Limb (tissue), 2 donors: ENCODE data around the gene PHF12.
"Not testable (repeated sequence)": the region's sequence is repeated elsewhere in the genome, so short reads cannot be mapped to it uniquely, and the experiment has no call there.

Experiments
- DNase-seq, 2 donors: peaks; one replicate each; pipeline ENCODE4 v3.0.0-alpha.2; 2016; ENCODE audit errors: extremely low spot score in 2 of 2

PHF12 gene

DNA sequence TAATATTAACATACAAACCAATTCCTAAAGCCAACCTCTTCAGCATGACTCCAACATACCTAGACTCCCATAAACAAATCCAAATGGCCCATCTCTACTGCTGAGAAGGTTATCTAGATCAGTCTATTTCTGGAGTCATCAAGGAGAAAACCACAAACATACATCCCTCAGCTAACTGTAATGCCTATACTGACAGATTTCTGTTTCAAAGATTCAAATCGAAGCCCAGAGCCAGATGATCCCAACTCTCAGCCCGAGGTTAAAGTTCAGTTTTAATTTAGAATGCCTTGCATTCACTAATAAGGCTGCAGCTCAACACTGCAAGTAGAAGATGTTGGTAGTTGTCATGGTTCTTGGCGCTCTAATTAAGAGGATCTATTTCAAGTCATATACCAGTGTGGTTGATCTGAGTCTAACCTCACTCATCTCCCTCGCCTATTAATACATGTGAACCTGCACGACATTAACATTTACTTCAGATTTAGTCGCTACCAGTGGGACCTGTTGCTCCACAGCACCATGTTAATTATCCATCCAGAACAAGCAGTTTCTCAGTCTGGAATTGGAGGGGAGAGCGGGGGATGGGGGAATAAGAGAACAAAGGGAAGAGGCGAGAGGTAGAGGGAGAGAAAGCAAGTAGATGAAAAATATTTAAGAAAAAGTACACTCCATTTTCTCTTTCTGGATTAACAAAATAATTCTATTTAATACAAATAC lies 15.4 kb downstream of the PHF12 start:
- no peak for DNase-seq

DNA sequence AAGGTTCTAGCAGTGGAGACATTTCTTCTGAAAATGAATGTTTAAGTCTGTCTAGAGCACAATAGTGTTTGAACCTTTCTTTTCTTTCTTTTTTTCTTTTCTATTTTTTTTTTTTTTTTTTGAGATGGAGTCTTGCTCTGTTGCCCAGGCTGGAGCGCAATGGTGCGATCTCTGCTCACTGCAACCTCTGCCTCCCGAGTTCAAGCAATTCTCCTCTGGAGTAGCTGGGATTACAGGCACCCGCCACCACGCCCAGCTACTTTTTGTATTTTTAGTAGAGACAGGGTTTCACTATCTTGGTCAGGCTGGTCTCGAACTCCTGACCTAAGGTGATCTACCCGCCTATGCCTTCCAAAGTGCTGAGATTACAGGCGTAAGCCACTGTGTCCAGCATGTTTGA lies 16.8 kb downstream of the PHF12 start:
- DNase-seq: not testable (repeated sequence)

DNA sequence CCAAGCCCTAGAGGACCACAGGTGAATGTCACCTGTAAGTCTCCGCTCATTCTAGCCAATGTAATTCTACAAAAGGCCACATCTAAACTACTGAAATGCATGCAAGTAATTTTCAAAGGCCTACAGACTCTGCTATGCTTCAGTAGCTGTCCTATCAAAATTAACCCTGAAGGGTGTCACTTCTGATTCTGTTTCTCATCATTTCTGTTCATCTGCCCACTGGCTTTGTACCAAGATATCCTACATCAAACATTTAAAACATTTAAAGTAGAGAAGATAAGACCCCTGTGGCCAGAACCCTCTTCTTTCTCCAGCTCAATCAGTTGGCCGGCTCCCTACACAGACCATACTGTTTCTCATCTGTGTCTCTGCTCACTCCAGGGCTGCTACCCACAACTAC lies 21.5 kb downstream of the PHF12 start:
- DNase-seq: no peak

DNA sequence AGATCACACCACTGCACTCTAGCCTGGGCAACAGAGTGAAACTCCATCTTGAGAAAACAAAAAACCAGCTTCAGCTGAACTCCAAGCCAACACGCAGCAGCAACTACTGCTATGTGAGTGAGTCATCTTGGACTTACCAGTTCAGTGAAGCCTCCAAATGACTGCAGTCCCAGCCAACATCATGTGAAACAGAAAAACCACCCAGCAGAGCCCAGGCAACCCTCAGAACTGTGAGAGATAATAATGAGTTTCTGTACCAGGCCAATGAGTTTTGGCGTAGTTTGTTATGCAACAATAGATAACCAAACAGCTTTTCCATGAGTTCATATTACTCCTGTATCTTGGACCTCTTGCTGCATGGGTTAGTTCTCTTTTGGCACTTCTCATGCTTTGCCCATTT lies 23.3 kb downstream of the PHF12 start:
- DNase-seq: no peak

DNA sequence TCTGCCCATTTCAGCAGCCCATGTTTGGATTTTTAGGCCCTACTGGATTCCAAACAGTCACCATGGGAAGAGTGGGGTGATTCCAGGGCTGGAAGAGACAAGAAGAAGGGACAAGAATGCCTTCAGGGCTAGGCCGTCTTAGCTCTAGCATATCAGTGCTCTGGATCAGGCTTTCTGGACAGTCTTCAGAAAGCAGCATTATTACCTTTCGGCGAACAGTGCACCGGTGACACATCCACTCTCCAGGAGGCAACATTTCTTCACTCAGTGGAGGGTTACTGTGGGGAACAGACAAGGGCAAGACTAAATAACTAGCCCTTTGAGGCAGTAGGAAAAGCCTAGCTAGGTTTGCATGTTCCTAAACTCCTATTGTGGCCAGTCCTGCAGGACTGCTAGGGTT lies 24.5 kb downstream of the PHF12 start:
- DNase-seq: no peak

DNA sequence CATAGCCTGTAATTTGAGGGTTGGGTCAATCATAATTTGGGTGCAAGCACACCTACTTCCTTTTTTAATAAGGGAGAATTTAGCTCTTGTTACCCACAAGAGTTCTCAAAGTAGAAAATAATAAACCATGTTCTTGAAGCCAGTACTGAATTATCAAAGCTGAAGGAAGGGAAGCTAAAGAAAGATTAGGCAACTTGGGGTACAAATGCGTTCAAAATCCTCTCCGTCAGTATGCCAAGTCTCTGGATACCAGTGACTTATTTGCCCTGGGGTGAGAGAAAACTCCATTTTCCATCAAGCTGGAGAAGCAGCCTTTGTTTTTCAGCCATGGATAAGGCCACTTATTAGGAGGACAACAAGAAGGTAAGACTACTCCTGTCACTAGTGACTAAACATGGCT lies 25.0 kb downstream of the PHF12 start:
- no peak for DNase-seq

DNA sequence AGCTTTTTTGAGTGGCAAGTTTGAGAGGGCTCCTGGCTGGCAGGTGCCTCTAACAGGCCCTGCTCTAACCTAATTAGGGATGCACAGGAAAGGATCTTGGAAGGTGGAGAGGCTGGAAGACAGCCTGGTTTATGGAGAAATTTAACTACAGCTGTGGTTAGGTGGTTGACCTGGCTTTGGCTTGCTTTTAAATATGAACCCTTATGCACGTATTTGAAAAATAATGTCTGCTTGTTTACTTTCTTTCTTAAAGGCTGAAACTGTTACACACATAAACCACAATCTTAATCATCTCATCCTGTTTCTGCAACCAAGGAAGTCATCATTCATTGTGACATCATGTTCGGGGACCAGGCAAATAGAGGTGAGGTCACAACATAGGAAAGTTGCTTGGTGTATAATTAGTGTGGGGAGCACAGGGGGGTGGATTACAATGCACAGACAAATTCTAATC lies 25.4 kb downstream of the PHF12 start:
- DNase-seq: no peak

DNA sequence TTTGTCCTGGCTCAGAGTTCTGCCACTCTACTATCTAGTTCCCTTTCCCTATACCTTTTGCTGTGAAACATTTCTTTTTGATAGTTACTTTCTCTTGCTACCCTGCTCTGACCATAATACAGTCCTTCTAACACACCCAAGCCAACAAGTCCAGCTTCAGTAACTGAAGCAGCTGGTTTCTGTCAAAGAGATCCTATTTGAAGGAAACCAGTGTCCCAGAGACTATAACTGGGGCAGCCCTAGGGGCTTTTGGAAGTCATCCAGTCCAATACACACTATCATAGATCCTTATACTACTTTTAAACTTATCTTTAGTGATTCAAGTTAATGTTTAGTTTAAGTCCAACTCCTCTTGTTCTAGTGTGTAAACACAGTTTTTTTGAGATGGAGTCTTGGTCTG lies 31.1 kb downstream of the PHF12 start:
- no peak for DNase-seq

DNA sequence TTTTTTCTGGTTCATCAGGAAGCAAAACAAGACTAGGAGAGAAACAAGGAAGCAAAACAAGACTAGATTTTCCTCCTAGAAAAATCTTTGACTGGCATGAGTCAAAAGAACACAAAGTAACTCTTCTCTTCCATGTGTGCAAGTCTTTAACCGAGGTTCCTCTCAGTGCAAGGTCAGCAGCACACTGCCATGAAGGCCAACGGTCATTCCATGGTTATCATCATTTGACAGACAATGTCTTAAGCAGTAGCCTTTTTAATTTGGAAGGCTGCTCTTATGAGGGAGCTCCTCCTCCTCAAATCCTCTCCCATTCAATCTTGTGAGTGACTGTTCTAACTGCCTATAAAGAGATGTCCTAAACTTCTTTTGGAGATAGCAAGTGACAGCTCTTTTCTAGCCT lies 33.0 kb downstream of the PHF12 start:
- DNase-seq: no peak

DNA sequence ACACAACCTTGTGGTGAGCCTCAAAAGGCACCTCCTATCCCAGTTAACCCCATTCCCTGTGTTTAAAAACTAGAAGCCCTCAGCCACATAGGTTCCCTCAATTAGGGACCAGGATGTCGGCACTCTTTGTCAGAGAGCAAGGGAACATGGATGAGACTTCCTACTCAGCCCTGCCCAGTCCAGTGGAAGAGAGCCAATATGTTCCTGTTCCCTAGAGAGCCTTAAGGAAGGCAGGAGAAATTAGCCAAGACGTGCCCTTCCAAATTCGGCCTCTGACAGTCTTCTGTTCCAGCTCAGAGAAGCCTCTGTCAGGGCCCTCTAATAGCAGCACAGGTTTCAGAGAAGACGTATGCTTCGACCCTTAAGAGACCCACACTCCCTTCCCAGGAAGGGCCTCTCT lies 33.9 kb downstream of the PHF12 start:
- no peak for DNase-seq

DNA sequence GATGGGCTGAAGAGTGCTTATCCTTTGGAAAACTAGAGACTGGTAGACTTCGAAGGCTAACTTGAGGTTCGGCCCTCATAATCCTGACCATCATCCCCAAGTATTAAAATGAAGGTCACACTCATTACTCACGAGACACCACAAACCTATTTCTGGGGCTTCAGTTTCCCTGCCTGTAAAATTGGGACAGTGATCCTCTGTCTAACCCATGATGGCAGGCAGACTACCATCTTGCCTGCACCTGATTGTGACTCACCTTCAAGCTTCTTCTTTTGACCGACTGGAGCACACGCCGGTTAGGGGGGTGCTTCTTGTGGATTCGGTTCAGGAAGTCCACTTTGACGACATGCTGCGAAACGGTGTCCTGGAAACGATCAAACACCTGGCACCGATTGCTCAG lies 34.3 kb downstream of the PHF12 start:
- DNase-seq: no peak

DNA sequence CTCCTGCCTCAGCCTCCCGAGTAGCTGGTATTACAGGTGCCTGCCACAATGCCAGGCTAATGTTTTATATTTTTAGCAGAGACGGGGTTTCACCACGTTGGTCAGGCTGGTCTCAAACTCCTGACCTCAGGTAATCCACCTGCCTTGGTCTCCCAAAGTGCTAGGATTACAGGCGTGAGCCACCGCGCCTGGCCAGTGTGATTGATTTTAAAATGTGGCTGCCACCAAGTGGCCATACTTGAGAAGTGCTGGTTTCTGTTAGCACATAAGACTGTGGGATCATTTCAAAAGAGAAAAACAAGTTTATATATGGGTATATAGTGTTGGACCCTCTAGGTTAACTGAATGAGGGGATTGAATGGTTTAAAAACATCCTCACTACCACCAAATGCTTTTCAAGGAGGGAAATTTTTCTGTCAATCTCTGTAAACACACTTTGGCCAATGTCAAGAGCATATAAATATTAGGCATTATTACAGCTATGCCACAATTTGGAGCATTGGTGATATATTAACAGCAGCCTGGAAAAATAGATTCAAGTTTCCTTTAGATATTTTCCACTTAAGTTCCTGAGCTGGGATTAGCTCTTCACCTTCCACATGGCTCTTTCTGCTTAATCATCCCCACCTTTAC lies 34.9 kb downstream of the PHF12 start:
- peak in 1 of 2 donors; percentile 12 for DNase-seq

DNA sequence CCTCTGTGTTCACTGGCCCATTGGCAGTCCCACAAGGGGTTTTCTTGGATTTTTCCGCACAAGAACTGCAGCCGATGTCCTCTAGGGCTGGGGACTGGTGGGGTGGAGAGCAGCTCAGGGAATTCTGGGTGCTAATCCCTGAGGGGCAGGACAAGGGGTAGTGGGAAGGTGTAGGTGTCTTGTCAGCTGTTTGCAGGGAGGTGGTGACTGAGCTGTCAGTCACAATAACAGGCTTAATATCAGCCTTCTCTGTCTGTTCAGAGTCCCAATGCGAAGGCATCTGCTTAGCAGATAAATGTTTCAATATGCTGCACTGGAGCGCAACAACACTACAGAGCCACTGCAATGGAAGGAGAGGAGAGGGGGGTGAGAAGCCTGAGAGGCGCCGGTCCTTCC lies 38.4 kb downstream of the PHF12 start:
- DNase-seq: no peak

DNA sequence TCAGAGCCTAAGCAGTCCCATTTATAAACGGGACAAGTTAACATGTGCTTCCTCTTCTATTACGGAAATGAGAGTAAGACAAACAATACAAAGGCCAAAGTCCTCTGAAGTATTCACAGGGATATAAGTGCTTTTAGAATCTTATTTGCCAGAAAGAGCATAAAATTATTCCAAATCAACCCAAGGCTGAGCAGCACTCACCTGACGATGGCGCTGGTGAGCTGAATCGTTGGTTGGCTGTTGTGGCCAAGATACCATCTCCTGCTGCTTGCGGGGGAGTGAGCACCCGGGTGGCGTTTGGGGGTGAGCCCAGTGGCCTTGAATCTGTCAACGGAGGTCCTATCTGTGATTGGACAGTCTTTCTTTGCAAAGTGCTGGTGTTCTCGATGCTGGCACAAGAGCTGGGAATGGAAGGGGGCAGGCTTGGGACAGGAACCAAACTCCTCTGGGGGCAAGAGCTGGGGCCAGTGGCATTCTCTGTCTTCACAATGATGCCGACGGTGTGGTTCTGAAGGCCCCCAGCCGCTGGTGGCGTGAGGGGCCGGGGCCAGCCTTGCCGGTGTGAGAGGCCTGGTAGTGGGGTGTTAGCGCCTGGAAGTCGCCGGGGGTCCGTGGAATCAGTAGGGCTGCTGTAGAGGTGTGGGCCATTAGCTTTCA lies 38.9 kb downstream of the PHF12 start:
- no peak for DNase-seq

DNA sequence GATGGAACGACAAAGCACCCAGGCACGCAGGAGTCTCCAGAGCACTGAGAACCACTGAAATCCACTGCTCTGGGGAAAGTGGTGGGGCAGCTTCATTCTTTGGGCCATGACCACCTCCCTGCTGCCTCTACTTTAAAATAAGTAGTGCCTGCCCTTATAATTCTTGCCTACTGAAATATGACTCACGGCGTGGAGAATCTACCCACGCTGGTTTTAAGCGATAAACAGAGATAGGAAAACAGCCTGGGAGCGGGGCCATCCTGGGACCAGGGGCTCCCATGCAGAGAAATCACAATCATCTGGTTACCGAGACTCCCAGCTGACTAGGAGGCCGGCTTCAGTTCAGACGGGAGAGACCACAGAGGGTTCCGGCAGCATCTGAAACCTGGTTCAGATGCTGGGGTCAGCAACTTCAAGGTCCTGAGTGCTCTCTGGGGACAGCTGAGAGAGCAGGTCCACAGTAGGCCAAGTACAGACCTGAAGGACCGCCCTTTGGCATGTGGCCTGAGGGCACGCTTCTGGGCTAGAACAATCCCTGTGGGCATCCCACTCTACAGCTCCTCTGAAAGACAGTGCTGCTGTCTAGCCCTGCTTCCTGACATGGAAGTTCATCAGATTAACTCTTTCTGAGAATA lies 39.8 kb downstream of the PHF12 start:
- DNase-seq: no peak

DNA sequence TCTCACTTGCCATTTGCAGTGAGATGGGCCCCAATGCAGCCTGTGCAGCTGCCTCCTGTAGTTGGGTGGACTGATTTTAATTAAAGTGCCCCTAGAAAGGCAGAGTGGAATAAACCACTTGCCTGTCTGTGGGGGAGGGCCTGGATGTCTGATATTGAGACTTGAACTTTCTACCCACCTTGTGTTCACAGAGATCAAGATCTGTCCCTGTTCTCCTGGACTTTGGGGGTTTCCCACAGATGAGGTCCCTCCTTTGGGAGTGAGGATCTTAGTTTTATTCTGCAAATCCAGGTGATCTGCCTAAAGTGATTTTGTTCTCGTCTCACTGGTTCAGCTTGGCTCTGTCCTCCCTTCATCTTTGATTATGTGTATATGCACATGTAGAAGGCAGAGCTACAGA lies 40.8 kb downstream of the PHF12 start:
- DNase-seq: no peak

DNA sequence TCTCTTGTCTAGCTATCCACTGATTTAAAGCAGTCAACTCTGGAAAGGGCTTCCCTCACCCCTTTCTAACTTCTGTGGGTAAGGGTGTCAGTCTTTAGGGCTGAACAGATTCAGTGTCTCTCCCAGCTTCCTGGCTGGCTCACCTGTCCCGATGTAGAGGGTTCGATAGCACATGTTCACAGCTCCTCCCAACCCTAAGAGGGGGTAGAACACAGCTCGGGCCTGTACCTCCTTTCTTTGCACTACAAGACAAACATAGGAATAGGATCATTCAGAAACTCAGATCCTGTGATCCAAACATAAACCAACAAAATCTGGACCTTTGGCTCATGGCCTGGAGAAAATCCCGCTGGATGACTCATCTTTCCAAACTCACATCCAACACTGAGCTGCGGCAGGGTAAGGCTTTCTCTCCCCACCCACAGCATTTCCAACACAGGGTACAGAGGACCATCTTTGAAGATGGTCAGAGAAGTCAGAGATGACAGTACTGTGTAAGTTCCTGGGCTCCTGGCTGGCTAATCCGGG lies 42.6 kb downstream of the PHF12 start:
- DNase-seq: no peak

DNA sequence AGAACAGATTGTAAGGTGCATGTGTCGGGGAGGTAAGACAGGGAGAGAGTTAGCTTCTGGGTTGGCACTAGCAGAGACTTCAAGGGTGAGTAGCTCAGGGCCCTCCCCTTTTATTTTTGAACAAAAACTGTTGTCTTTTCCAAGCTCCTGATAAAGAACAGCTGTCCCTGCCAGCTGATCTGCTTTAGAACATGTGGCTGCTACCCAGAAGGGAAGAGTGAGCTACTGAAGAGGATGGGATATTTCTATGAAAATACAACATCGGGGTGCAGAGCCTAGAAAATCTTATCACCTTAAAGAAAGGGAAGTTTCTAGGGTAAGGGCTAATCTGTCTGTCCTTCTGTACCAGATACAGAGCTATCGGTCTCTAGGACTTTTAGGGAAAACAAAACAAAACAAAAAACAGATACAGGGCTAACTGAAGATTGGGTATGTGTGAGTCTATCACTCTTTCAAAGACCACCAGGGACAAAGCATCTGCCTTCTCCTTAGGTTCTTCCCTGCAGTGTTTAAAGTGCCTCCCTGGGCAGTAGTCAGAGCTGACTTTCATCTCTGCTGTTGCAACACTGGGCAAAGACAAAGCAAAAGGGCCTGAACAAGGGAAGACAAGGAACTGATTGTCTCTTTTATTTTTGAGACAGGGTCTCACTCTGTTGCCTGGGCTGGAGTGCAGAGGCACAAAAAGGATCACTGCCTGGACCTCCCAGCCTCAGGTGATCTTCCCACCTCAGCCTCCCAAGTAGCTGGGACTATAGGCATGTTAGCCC lies 43.4 kb downstream of the PHF12 start:
- peak in 1 of 2 donors; percentile 10 for DNase-seq

DNA sequence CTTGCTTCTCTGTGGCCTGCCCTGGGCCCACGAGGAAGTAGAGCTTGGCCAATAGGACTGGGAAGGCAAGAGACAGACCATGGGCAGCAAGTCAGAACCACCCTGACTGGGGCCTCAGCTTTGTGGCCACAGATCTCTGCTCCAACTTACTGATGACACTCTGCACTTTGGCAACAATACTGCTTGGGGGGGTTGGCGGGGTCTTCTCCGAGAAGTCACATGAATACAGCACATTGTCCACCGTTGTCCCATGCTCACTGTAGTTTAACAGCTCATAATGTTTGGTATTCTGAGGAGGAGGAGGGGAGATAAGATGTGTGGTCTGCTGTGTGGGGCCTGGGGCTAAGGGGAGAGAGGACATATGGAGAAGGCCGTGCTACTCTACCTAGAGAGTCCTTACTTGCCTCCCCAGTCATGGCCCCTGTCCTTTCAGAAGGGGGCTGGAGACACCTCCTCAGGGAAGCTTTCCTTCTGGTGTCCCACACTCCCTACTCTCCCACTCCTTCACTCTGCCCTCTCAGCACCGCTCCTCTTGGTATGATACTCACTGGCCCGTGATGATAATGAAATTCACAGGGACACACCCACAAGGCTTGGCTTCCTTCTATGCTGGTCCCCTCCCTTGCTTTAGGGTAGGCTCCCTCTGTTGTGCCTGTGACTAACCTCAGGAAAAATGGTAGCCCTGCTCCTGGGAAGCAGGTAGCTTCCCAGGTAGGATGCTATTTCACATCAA lies 44.4 kb downstream of the PHF12 start:
- no peak for DNase-seq

DNA sequence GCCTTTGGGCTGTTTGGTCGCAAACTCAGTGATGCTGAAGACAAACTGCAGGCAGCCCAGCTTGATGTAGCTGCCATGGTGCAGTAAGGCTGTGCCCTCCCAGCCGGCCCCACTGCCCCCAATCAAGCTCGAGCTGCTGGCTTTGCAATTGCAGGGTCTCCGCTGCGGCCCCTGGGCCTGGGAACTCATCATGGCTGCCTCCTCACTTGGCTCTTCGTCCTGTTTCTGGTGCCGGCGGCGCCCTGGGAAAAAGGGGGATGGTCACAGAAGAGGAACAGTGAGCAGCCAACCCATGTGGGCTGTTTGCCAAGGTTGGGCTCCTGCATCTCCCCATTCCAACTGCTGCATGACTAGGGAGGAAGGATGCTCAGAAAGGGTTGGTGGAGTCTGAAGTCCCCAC lies 45.0 kb downstream of the PHF12 start:
- DNase-seq: no peak

DNA sequence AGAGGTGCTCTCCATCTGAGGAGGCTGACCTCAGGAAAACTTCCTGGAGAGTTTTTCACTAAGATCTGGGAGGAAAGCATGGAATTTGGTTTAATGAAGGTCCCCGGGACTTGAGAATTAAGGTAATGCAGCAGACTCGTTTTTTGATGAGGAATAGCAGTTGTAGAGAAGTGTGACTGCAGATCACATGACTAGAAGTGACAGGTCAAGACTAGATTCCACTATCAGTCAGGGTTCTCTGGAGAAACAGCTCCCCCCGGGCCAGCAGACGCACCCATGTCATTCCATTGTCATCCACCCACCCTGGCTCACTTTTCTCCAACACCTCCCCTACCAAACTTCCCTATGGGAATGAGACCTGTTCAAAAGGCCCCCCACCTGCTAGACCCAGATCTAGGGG lies 46.5 kb downstream of the PHF12 start:
- no peak for DNase-seq
